GM19099 (cell line): ENCODE measurements around the gene TMEM131L.

ENCODE experiments used
- POLR2A ChIP-seq: IDR thresholded peaks from 3 replicates; pipeline ENCODE4 v1.6.1; 2011; ENCODE audit warnings: low read depth; ENCODE audit not compliant: insufficient read length; ENCODE audit errors: extremely low read depth

Gene TMEM131L

GRCh38 chr4:153467897-153468262 lies 1.7 kb downstream of the TMEM131L start:
- TF ChIP-seq POLR2A, result no peak

GRCh38 chr4:153468587-153468986 lies 2.4 kb downstream of the TMEM131L start:
- peak; percentile 23 for TF ChIP-seq POLR2A

- TF ChIP-seq POLR2A, result no peak
Measured at GRCh38 chr4:153469031-153469430, 2.9 kb downstream of the TMEM131L start.

- no peak for TF ChIP-seq POLR2A
Measured at GRCh38 chr4:153471698-153472093, 5.5 kb downstream of the TMEM131L start.

- TF ChIP-seq POLR2A, result no peak
Measured at GRCh38 chr4:153472122-153473037, 6.2 kb downstream of the TMEM131L start.

- TF ChIP-seq POLR2A, result no peak
Measured at GRCh38 chr4:153474251-153474650, 8.1 kb downstream of the TMEM131L start.

GRCh38 chr4:153476829-153477574 lies 10.8 kb downstream of the TMEM131L start:
- TF ChIP-seq POLR2A, result no peak

- no peak for TF ChIP-seq POLR2A
Measured at GRCh38 chr4:153479101-153479500, 12.9 kb downstream of the TMEM131L start.

- TF ChIP-seq POLR2A, result no peak
Measured at GRCh38 chr4:153480704-153481103, 14.5 kb downstream of the TMEM131L start.

- no peak for TF ChIP-seq POLR2A
Measured at GRCh38 chr4:153481478-153481877, 15.3 kb downstream of the TMEM131L start.

GRCh38 chr4:153483432-153484418 lies 17.6 kb downstream of the TMEM131L start:
- TF ChIP-seq POLR2A, result no peak

GRCh38 chr4:153485359-153485758 lies 19.2 kb downstream of the TMEM131L start:
- TF ChIP-seq POLR2A, result no peak

GRCh38 chr4:153485860-153486259 lies 19.7 kb downstream of the TMEM131L start:
- TF ChIP-seq POLR2A, result no peak

- no peak for TF ChIP-seq POLR2A
Measured at GRCh38 chr4:153486281-153487151, 20.4 kb downstream of the TMEM131L start.
